Upper lobe of right lung (tissue), 1 donor: ENCODE results near the gene SLC8A3. TPM values are rescaled to one million over a fixed set of nuclear protein-coding genes. Genes with fewer than 3 reads are reported as not detected.

Source experiments
- ATAC-seq: fragments of 200-7000 bp; cut with Tn5 transposase; one replicate; pipeline ENCODE4 v1.9.1; 2020; ENCODE audit warnings: mild to moderate bottlenecking, moderate library complexity
- DNase-seq: peaks from one replicate; pipeline ENCODE4 v3.0.0-alpha.2; 2020
- H3K27ac ChIP-seq: fragments of 200-600 bp; one replicate; pipeline ENCODE4 v1.8.0; 2022
- H3K27me3 ChIP-seq: fragments of 200-600 bp; one replicate; pipeline ENCODE4 v1.8.0; 2022; ENCODE audit warnings: mild to moderate bottlenecking
- H3K36me3 ChIP-seq: fragments of 200-600 bp; one replicate; pipeline ENCODE4 v1.8.0; 2022
- H3K4me1 ChIP-seq: fragments of 200-600 bp; one replicate; pipeline ENCODE4 v1.8.0; 2022
- H3K4me3 ChIP-seq: fragments of 200-600 bp; one replicate; pipeline ENCODE4 v1.8.0; 2022; ENCODE audit warnings: mild to moderate bottlenecking
- H3K9me3 ChIP-seq: fragments of 200-600 bp; one replicate; pipeline ENCODE4 v1.8.0; 2022
- CTCF ChIP-seq: fragments of 200-600 bp; IDR thresholded peaks from one replicate; pipeline ENCODE4 v1.8.0; 2022; ENCODE audit warnings: antibody characterized with exemption
- intact Hi-C: fragments of 100-400 bp; cut with DNase I; formaldehyde crosslinking; loops from one replicate; pipeline ENCODE4 v1.11.0; 2022
- total RNA-seq: library from RNA; stranded (reverse); fragmentation: NEBNext Ultra II Directional; extraction: Animal tissue kit (Norgen Biotek cat#: 25700); gene quantifications from one replicate; pipeline ENCODE4 v1.2.1, GENCODE V29; 2021
- donor health status: DM: no; HTN: yes; CAD: no; lungs with severe emphysema.

Gene SLC8A3
- total RNA-seq, 1 donor from 2014 or later, result 1.8 TPM

- DNase-seq, result no peak
- no peak for TF ChIP-seq CTCF
- no peak for ATAC-seq
- H3K9me3 ChIP-seq, result no peaks in the 10 kb centered on the region
- H3K27me3 ChIP-seq, result peaks cover 42% of the 10 kb centered on the region
- no peak overlapping the region for H3K4me3 ChIP-seq
- H3K27ac ChIP-seq, result no peak overlapping the region
- H3K4me1 ChIP-seq, result peaks cover 11% of the 10 kb centered on the region
- no peaks in the 10 kb centered on the region for H3K36me3 ChIP-seq
- intact Hi-C loops, result no loop called here
These were observed 4.8 kb downstream of the SLC8A3 start for GRCh38 chr14:70183991-70184390.

- ATAC-seq (no peak), DNase-seq (no peak)
- Histone ChIP-seq H3K27me3 (peaks cover 21% of the 10 kb centered on the region), H3K9me3 (no peaks in the 10 kb centered on the region), H3K4me1 (no peaks in the 10 kb centered on the region), H3K27ac (no peak overlapping the region), H3K36me3 (no peaks in the 10 kb centered on the region), H3K4me3 (no peak overlapping the region)
- intact Hi-C loops, result no loop called here
- no peak for TF ChIP-seq CTCF
These were observed 7.5 kb downstream of the SLC8A3 start for GRCh38 chr14:70181276-70181675.

GRCh38 chr14:70180718-70181117 lies 8.0 kb downstream of the SLC8A3 start:
- no peaks in the 10 kb centered on the region for H3K4me1 ChIP-seq
- no peaks in the 10 kb centered on the region for H3K9me3 ChIP-seq
- H3K27me3 ChIP-seq, result peaks cover 18% of the 10 kb centered on the region
- ATAC-seq (no peak), DNase-seq (no peak)
- no peak overlapping the region for H3K4me3 ChIP-seq
- TF ChIP-seq CTCF, result no peak
- H3K27ac ChIP-seq, result no peak overlapping the region
- H3K36me3 ChIP-seq, result no peaks in the 10 kb centered on the region
- intact Hi-C loops, result no loop called here

GRCh38 chr14:70177081-70177800 lies 11.5 kb downstream of the SLC8A3 start:
- H3K4me1 ChIP-seq, result no peaks in the 10 kb centered on the region
- no peak overlapping the region for H3K27ac ChIP-seq
- ATAC-seq (no peak), DNase-seq (no peak)
- TF ChIP-seq CTCF, result no peak
- no peak overlapping the region for H3K4me3 ChIP-seq
- intact Hi-C loops, result no loop called here
- no peaks in the 10 kb centered on the region for H3K36me3 ChIP-seq
- no peaks in the 10 kb centered on the region for H3K27me3 ChIP-seq
- no peaks in the 10 kb centered on the region for H3K9me3 ChIP-seq

- Histone ChIP-seq H3K9me3 (no peaks in the 10 kb centered on the region), H3K27me3 (no peaks in the 10 kb centered on the region), H3K4me1 (no peaks in the 10 kb centered on the region), H3K36me3 (no peaks in the 10 kb centered on the region), H3K27ac (no peak overlapping the region), H3K4me3 (no peak overlapping the region)
- intact Hi-C loops, result no loop called here
- ATAC-seq, result no peak
- no peak for TF ChIP-seq CTCF
- DNase-seq, result no peak
These were observed 15.2 kb downstream of the SLC8A3 start for GRCh38 chr14:70173569-70173968.

GRCh38 chr14:70171726-70172125 lies 17.0 kb downstream of the SLC8A3 start:
- no peak for ATAC-seq
- no peaks in the 10 kb centered on the region for H3K36me3 ChIP-seq

More at GRCh38 chr14:70171726-70172125, 17.0 kb downstream of the SLC8A3 start:
- Histone ChIP-seq H3K9me3 (no peaks in the 10 kb centered on the region), H3K27ac (no peak overlapping the region), H3K27me3 (no peaks in the 10 kb centered on the region), H3K4me1 (no peaks in the 10 kb centered on the region), H3K4me3 (no peak overlapping the region)
- intact Hi-C loops, result no loop called here
- TF ChIP-seq CTCF, result no peak
- no peak for DNase-seq
